Urinary bladder (tissue), 4 donors: ENCODE results near the gene GAP43. TPM values are rescaled to one million over a fixed set of nuclear protein-coding genes. Genes with fewer than 3 reads are reported as not detected.

Source experiments
- DNase-seq: peaks from one replicate; pipeline ENCODE4 v3.0.0-alpha.2; 2015; ENCODE audit errors: extremely low spot score
- H3K27ac ChIP-seq: one replicate; pipeline ENCODE4 v1.5.1; 2013; ENCODE audit warnings: low read depth, mild to moderate bottlenecking, moderate library complexity
- H3K36me3 ChIP-seq: one replicate; pipeline ENCODE4 v1.6.1; 2013; ENCODE audit warnings: mild to moderate bottlenecking, moderate library complexity; ENCODE audit not compliant: insufficient read depth
- H3K4me1 ChIP-seq: one replicate; pipeline ENCODE4 v1.6.1; 2013; ENCODE audit warnings: mild to moderate bottlenecking, moderate library complexity; ENCODE audit not compliant: insufficient read depth
- H3K4me3 ChIP-seq: one replicate; pipeline ENCODE4 v1.5.1; 2013; ENCODE audit warnings: low read depth, low read length
- WGBS: extraction: QIAGEN DNeasy Blood & Tissue Kit; methylation state at CpG from one replicate; pipeline ENCODE4 v1.1.7; 2013; 5-methylcytosine and 5-hydroxymethylcytosine counted together
- polyA plus RNA-seq: library from polyadenylated mRNA; stranded (reverse); fragments of 200-250 nt; gene quantifications from one replicate; pipeline ENCODE4 v1.2.3, GENCODE V29; 2013
- total RNA-seq: library from RNA; depleted of rRNA; stranded (reverse); fragments of >200 nt; gene quantifications from one replicate; pipeline ENCODE4 v1.2.3, GENCODE V29; 2014
- donor health status: healthy with polysubstance abuse.
- donor health status: healthy.

Gene GAP43
- total RNA-seq, result 9.7 TPM
- polyA plus RNA-seq, result 5.6 TPM

GRCh38 chr3:115623044-115623868, at the start of gene GAP43:
Gene GAP43 (plus strand): TSS chr3:115623510. CDS start chr3:115623690, 180 bp downstream.
- WGBS, result 5% methylated on average over 20 of the region's 20 CpGs
- no peaks in the 10 kb centered on the region for H3K36me3 ChIP-seq
- H3K4me3 ChIP-seq, result no peak within 1 kb of the TSS
- H3K4me1 ChIP-seq, result no peaks in the 10 kb centered on the region
- DNase-seq, result peak; percentile 42
- H3K27ac ChIP-seq, result no peak within 1 kb of the TSS

- no peaks in the 10 kb centered on the region for H3K4me1 ChIP-seq
- H3K36me3 ChIP-seq, result no peaks in the 10 kb centered on the region
- no peak overlapping the region for H3K27ac ChIP-seq
- no peak for DNase-seq
- 38% methylated on average over 4 of the region's 4 CpGs for WGBS
- H3K4me3 ChIP-seq, result no peak overlapping the region
Measured at GRCh38 chr3:115576325-115576875, 46.9 kb upstream of the GAP43 start.

GRCh38 chr3:115577000-115577399, 46.3 kb upstream of the GAP43 start:
- Histone ChIP-seq H3K4me3 (no peak overlapping the region), H3K4me1 (no peaks in the 10 kb centered on the region), H3K27ac (no peak overlapping the region), H3K36me3 (no peaks in the 10 kb centered on the region)
- 80% methylated on average over 2 of the region's 2 CpGs for WGBS
- no peak for DNase-seq

- Histone ChIP-seq H3K36me3 (no peaks in the 10 kb centered on the region), H3K4me3 (no peak overlapping the region), H3K4me1 (no peaks in the 10 kb centered on the region), H3K27ac (no peak overlapping the region)
- no peak for DNase-seq
- WGBS, result 52% methylated on average over 1 of the region's 1 CpG
Measured at GRCh38 chr3:115578331-115578730, 45.0 kb upstream of the GAP43 start.

- Histone ChIP-seq H3K36me3 (no peaks in the 10 kb centered on the region), H3K4me1 (no peaks in the 10 kb centered on the region), H3K4me3 (no peak overlapping the region), H3K27ac (no peak overlapping the region)
- WGBS, result 61% methylated on average over 1 of the region's 1 CpG
- no peak for DNase-seq
Measured at GRCh38 chr3:115580566-115580965, 42.7 kb upstream of the GAP43 start.

GRCh38 chr3:115581362-115582135, 41.8 kb upstream of the GAP43 start:
- 82% methylated on average over 8 of the region's 8 CpGs for WGBS
- Histone ChIP-seq H3K4me3 (no peak overlapping the region), H3K4me1 (no peaks in the 10 kb centered on the region), H3K36me3 (no peaks in the 10 kb centered on the region), H3K27ac (no peak overlapping the region)
- DNase-seq, result no peak

- Histone ChIP-seq H3K27ac (no peak overlapping the region), H3K4me3 (no peak overlapping the region), H3K4me1 (no peaks in the 10 kb centered on the region), H3K36me3 (no peaks in the 10 kb centered on the region)
- WGBS, result 74% methylated on average over 5 of the region's 5 CpGs
- DNase-seq, result no peak
Measured at GRCh38 chr3:115588201-115589115, 34.9 kb upstream of the GAP43 start.

GRCh38 chr3:115590873-115591272, 32.4 kb upstream of the GAP43 start:
- no peak for DNase-seq
- 36% methylated on average over 3 of the region's 3 CpGs for WGBS
- Histone ChIP-seq H3K4me3 (no peak overlapping the region), H3K4me1 (no peaks in the 10 kb centered on the region), H3K27ac (no peak overlapping the region), H3K36me3 (no peaks in the 10 kb centered on the region)

GRCh38 chr3:115595611-115596275, 27.6 kb upstream of the GAP43 start:
- no peaks in the 10 kb centered on the region for H3K4me1 ChIP-seq
- DNase-seq, result no peak
- 92% methylated on average over 2 of the region's 2 CpGs for WGBS
- no peak overlapping the region for H3K4me3 ChIP-seq
- H3K27ac ChIP-seq, result no peak overlapping the region
- no peaks in the 10 kb centered on the region for H3K36me3 ChIP-seq

- Histone ChIP-seq H3K4me1 (no peaks in the 10 kb centered on the region), H3K36me3 (no peaks in the 10 kb centered on the region)
Measured at GRCh38 chr3:115598216-115598615, 25.1 kb upstream of the GAP43 start.

GRCh38 chr3:115602194-115602593, 21.1 kb upstream of the GAP43 start:
- Histone ChIP-seq H3K4me1 (no peaks in the 10 kb centered on the region), H3K4me3 (no peak overlapping the region), H3K36me3 (no peaks in the 10 kb centered on the region), H3K27ac (no peak overlapping the region)
- no peak for DNase-seq
- WGBS, result 95% methylated on average over 2 of the region's 2 CpGs

More at GRCh38 chr3:115598216-115598615, 25.1 kb upstream of the GAP43 start:
- DNase-seq, result no peak
- no peak overlapping the region for H3K4me3 ChIP-seq
- H3K27ac ChIP-seq, result no peak overlapping the region

- WGBS, result 83% methylated on average over 3 of the region's 3 CpGs
- H3K36me3 ChIP-seq, result no peaks in the 10 kb centered on the region
- no peak overlapping the region for H3K27ac ChIP-seq
- no peaks in the 10 kb centered on the region for H3K4me1 ChIP-seq
- no peak for DNase-seq
- no peak overlapping the region for H3K4me3 ChIP-seq
Measured at GRCh38 chr3:115611630-115612029, 11.7 kb upstream of the GAP43 start.
